GM23338 (cell line): Measurements from ENCODE around the gene DCDC1. TPM values are rescaled to one million over a fixed set of nuclear protein-coding genes. Genes with fewer than 3 reads are reported as not detected.

Experiments used
- ATAC-seq: fragments of 200-7000 bp; cut with Tn5 transposase; 3 replicates; pipeline ENCODE4 v1.9.1; 2020
- DNase-seq: peaks from one replicate; pipeline ENCODE4 v3.0.0-alpha.2; 2015; ENCODE audit warnings: low spot score
- H2AFZ ChIP-seq: fragments of 200-600 bp; sonication (generic); 2 replicates; pipeline ENCODE4 v1.8.0; 2016; ENCODE audit warnings: antibody characterized with exemption, mild to moderate bottlenecking, moderate library complexity
- H3F3A ChIP-seq: fragments of 200-600 bp; sonication (generic); replicated peaks from 2 replicates; pipeline ENCODE4 v1.8.0; 2017; ENCODE audit warnings: antibody characterized with exemption, mixed run types, low read depth
- H3K27ac ChIP-seq: fragments of 200-600 bp; sonication (generic); 2 replicates; pipeline ENCODE4 v1.6.1; 2016; ENCODE audit warnings: low read depth
- H3K27me3 ChIP-seq: fragments of 200-600 bp; sonication (generic); 2 replicates; pipeline ENCODE4 v1.8.0; 2016; ENCODE audit warnings: mild to moderate bottlenecking, mixed run types, moderate library complexity; ENCODE audit not compliant: insufficient read depth
- H3K36me3 ChIP-seq: fragments of 200-600 bp; sonication (generic); 2 replicates; pipeline ENCODE4 v1.8.0; 2016; ENCODE audit warnings: mild to moderate bottlenecking; ENCODE audit not compliant: insufficient read depth
- H3K4me1 ChIP-seq: fragments of 200-600 bp; sonication (generic); 2 replicates; pipeline ENCODE4 v1.8.0; 2016; ENCODE audit warnings: mild to moderate bottlenecking, moderate library complexity; ENCODE audit not compliant: insufficient read depth
- H3K4me2 ChIP-seq: fragments of 200-600 bp; sonication (generic); 2 replicates; pipeline ENCODE4 v1.7.1; 2017; ENCODE audit warnings: mixed run types
- H3K4me3 ChIP-seq: fragments of 200-600 bp; sonication (generic); 2 replicates; pipeline ENCODE4 v1.6.1; 2016; ENCODE audit warnings: mixed run types
- H3K79me2 ChIP-seq: fragments of 200-600 bp; sonication (generic); replicated peaks from 2 replicates; pipeline ENCODE4 v1.8.0; 2017; ENCODE audit warnings: mild to moderate bottlenecking; ENCODE audit not compliant: insufficient read depth
- H3K9me2 ChIP-seq: fragments of 200-600 bp; sonication (generic); 2 replicates; pipeline ENCODE4 v1.8.0; 2017; ENCODE audit not compliant: insufficient read depth
- H4K20me1 ChIP-seq: fragments of 200-600 bp; sonication (generic); replicated peaks from 2 replicates; pipeline ENCODE4 v1.8.0; 2017; ENCODE audit warnings: mild to moderate bottlenecking; ENCODE audit not compliant: insufficient read depth
- H3K27ac Mint-ChIP-seq: 2 replicates; pipeline ENCODE4 v1.8.0; 2020; ENCODE audit warnings: inconsistent platforms, mild to moderate bottlenecking, moderate library complexity, mixed read lengths
- H3K27me3 Mint-ChIP-seq: 3 replicates; pipeline ENCODE4 v1.8.0; 2022; ENCODE audit warnings: low read depth, mild to moderate bottlenecking, moderate library complexity, mixed read lengths, inconsistent platforms; ENCODE audit not compliant: insufficient read depth, poor library complexity
- H3K36me3 Mint-ChIP-seq: 3 replicates; pipeline ENCODE4 v1.8.0; 2021; ENCODE audit warnings: low read depth, mild to moderate bottlenecking, inconsistent platforms, moderate library complexity, mixed read lengths
- H3K4me1 Mint-ChIP-seq: 3 replicates; pipeline ENCODE4 v1.8.0; 2020; ENCODE audit warnings: mild to moderate bottlenecking, inconsistent platforms, mixed read lengths
- H3K4me3 Mint-ChIP-seq: 3 replicates; pipeline ENCODE4 v1.8.0; 2021; ENCODE audit warnings: moderate library complexity, mild to moderate bottlenecking, inconsistent platforms, mixed read lengths
- H3K9me3 Mint-ChIP-seq: 3 replicates; pipeline ENCODE4 v1.8.0; 2020; ENCODE audit warnings: moderate library complexity, mild to moderate bottlenecking, inconsistent platforms, mixed read lengths
- CTCF ChIP-seq, 2 experiments: fragments of 200-600 bp in 1 of 2; sonication (generic) in 1 of 2; conservative IDR thresholded peaks; 2 replicates each; pipeline versions ENCODE4 v1.5.1 to v1.6.1; 2016 to 2017; ENCODE audit warnings: antibody characterized with exemption in 2 of 2, low read depth in 2 of 2, mild to moderate bottlenecking in 2 of 2, moderate library complexity in 1 of 2
- ETS1 ChIP-seq: IDR thresholded peaks from 2 replicates; pipeline ENCODE4 v1.6.1; 2016; ENCODE audit warnings: antibody characterized with exemption
- EZH2phosphoT487 ChIP-seq: fragments of 200-600 bp; sonication (generic); IDR thresholded peaks from one replicate; pipeline ENCODE4 v1.8.1; 2018; ENCODE audit warnings: antibody characterized with exemption; ENCODE audit not compliant: unreplicated experiment
- JUNB ChIP-seq: IDR thresholded peaks from one replicate; pipeline ENCODE4 v1.6.1; 2016; ENCODE audit warnings: antibody characterized with exemption; ENCODE audit not compliant: unreplicated experiment
- NANOG ChIP-seq: IDR thresholded peaks from 2 replicates; pipeline ENCODE4 v1.6.1; 2016; ENCODE audit warnings: antibody characterized with exemption, borderline replicate concordance
- STAT1 ChIP-seq: IDR thresholded peaks from one replicate; pipeline ENCODE4 v1.6.1; 2016; ENCODE audit warnings: antibody characterized with exemption; ENCODE audit not compliant: unreplicated experiment
- ZNF331 ChIP-seq: fragments of 250-450 bp; sonication (Bioruptor Pico); IDR thresholded peaks from 2 replicates; pipeline ENCODE4 v1.5.0; 2020; ENCODE audit warnings: low read depth, mild to moderate bottlenecking, moderate library complexity
- polyA plus RNA-seq: library from polyadenylated mRNA; unstranded; fragments of >200 nt; fragmentation: Nextera tagmentation; extraction: Ambion mirVana; gene quantifications from 2 replicates; pipeline ENCODE4 v1.2.1, GENCODE V29; 2016
- total RNA-seq: library from RNA; depleted of rRNA; stranded (reverse); fragments of >200 nt; shearing (Covaris generic); gene quantifications from 2 replicates; pipeline ENCODE4 v1.2.3, GENCODE V29; 2014
- TF ChIP-seq, protein P1 (sequence below): fragments of 250-450 bp; sonication (Bioruptor Pico); IDR thresholded peaks from 2 replicates; pipeline ENCODE4 v1.5.0; 2020; ENCODE audit warnings: mild to moderate bottlenecking, moderate library complexity
- TF ChIP-seq, protein P2 (sequence below): IDR thresholded peaks from one replicate; pipeline ENCODE4 v1.6.1; 2018; ENCODE audit warnings: antibody characterized with exemption; ENCODE audit not compliant: unreplicated experiment

Gene DCDC1
- total and polyA plus RNA-seq, 2 experiments from 2014 or later: 0.56 to 0.58 TPM

DNA sequence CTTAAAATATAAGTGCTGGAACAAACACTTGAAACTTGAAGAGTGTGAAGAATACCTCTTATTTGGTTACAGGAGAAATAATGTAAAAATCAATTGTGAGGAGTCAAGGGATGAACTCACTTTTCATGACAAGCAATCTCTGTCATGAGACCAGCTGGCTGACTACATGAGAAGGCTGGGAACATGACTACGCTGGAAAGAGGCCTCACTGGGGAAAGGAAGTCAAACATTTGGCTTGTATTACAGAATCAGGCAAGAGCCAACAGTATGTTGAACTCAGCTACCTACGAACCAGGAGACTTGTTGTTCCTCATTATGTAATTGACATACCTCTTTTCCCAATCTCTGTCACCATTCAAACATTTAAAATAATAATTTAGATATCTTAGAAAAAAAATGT, 14.4 kb downstream of the DCDC1 start:
- H3K27ac ChIP-seq: no peak overlapping the region
- no peak for DNase-seq
- no peak for ATAC-seq
- Mint-ChIP-seq H3K4me3 (no peak overlapping the region), H3K4me1 (peaks cover 5% of the 10 kb centered on the region; the same call in 2 of the 3 replicates), H3K27ac (no peak overlapping the region), H3K36me3 (no peaks in the 10 kb centered on the region), H3K9me3 (no peaks in the 10 kb centered on the region), H3K27me3 (no peaks in the 10 kb centered on the region)
- H3K9me2 ChIP-seq: no peaks in the 10 kb centered on the region
- no peaks in the 10 kb centered on the region for H4K20me1 ChIP-seq
- no peaks in the 10 kb centered on the region for H3K36me3 ChIP-seq
- no peak overlapping the region for H3K4me3 ChIP-seq
- peaks cover 8% of the 10 kb centered on the region; the same call in 1 of the 2 replicates for H3K4me1 ChIP-seq
- no peaks in the 10 kb centered on the region for H3K27me3 ChIP-seq
- H3F3A ChIP-seq: no peaks in the 10 kb centered on the region
- H3K79me2 ChIP-seq: no peaks in the 10 kb centered on the region
- TF ChIP-seq, protein P1, sequence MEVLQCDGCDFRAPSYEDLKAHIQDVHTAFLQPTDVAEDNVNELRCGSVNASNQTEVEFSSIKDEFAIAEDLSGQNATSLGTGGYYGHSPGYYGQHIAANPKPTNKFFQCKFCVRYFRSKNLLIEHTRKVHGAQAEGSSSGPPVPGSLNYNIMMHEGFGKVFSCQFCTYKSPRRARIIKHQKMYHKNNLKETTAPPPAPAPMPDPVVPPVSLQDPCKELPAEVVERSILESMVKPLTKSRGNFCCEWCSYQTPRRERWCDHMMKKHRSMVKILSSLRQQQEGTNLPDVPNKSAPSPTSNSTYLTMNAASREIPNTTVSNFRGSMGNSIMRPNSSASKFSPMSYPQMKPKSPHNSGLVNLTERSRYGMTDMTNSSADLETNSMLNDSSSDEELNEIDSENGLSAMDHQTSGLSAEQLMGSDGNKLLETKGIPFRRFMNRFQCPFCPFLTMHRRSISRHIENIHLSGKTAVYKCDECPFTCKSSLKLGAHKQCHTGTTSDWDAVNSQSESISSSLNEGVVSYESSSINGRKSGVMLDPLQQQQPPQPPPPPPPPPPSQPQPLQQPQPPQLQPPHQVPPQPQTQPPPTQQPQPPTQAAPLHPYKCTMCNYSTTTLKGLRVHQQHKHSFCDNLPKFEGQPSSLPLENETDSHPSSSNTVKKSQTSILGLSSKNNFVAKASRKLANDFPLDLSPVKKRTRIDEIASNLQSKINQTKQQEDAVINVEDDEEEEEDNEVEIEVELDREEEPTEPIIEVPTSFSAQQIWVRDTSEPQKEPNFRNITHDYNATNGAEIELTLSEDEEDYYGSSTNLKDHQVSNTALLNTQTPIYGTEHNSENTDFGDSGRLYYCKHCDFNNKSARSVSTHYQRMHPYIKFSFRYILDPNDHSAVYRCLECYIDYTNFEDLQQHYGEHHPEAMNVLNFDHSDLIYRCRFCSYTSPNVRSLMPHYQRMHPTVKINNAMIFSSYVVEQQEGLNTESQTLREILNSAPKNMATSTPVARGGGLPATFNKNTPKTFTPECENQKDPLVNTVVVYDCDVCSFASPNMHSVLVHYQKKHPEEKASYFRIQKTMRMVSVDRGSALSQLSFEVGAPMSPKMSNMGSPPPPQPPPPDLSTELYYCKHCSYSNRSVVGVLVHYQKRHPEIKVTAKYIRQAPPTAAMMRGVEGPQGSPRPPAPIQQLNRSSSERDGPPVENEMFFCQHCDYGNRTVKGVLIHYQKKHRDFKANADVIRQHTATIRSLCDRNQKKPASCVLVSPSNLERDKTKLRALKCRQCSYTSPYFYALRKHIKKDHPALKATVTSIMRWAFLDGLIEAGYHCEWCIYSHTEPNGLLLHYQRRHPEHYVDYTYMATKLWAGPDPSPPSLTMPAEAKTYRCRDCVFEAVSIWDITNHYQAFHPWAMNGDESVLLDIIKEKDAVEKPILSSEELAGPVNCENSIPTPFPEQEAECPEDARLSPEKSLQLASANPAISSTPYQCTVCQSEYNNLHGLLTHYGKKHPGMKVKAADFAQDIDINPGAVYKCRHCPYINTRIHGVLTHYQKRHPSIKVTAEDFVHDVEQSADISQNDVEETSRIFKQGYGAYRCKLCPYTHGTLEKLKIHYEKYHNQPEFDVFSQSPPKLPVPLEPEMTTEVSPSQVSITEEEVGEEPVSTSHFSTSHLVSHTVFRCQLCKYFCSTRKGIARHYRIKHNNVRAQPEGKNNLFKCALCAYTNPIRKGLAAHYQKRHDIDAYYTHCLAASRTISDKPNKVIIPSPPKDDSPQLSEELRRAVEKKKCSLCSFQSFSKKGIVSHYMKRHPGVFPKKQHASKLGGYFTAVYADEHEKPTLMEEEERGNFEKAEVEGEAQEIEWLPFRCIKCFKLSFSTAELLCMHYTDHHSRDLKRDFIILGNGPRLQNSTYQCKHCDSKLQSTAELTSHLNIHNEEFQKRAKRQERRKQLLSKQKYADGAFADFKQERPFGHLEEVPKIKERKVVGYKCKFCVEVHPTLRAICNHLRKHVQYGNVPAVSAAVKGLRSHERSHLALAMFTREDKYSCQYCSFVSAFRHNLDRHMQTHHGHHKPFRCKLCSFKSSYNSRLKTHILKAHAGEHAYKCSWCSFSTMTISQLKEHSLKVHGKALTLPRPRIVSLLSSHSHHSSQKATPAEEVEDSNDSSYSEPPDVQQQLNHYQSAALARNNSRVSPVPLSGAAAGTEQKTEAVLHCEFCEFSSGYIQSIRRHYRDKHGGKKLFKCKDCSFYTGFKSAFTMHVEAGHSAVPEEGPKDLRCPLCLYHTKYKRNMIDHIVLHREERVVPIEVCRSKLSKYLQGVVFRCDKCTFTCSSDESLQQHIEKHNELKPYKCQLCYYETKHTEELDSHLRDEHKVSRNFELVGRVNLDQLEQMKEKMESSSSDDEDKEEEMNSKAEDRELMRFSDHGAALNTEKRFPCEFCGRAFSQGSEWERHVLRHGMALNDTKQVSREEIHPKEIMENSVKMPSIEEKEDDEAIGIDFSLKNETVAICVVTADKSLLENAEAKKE (CRISPR knock-in tag): no peak
- TF ChIP-seq EZH2phosphoT487 (no peak), ETS1 (no peak), STAT1 (no peak), ZNF331 (CRISPR knock-in tag) (no peak), CTCF (conservative IDR thresholded peaks at IDR 0.05; ENCODE audit: low read depth in 2 of 2) (no peak), NANOG (no peak), JUNB (no peak)
- TF ChIP-seq, protein P2, sequence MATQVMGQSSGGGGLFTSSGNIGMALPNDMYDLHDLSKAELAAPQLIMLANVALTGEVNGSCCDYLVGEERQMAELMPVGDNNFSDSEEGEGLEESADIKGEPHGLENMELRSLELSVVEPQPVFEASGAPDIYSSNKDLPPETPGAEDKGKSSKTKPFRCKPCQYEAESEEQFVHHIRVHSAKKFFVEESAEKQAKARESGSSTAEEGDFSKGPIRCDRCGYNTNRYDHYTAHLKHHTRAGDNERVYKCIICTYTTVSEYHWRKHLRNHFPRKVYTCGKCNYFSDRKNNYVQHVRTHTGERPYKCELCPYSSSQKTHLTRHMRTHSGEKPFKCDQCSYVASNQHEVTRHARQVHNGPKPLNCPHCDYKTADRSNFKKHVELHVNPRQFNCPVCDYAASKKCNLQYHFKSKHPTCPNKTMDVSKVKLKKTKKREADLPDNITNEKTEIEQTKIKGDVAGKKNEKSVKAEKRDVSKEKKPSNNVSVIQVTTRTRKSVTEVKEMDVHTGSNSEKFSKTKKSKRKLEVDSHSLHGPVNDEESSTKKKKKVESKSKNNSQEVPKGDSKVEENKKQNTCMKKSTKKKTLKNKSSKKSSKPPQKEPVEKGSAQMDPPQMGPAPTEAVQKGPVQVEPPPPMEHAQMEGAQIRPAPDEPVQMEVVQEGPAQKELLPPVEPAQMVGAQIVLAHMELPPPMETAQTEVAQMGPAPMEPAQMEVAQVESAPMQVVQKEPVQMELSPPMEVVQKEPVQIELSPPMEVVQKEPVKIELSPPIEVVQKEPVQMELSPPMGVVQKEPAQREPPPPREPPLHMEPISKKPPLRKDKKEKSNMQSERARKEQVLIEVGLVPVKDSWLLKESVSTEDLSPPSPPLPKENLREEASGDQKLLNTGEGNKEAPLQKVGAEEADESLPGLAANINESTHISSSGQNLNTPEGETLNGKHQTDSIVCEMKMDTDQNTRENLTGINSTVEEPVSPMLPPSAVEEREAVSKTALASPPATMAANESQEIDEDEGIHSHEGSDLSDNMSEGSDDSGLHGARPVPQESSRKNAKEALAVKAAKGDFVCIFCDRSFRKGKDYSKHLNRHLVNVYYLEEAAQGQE: no peak
- H2AFZ ChIP-seq: no peak overlapping the region
- no peak overlapping the region for H3K4me2 ChIP-seq
